HCT116 (cell line): ENCODE measurements around the gene CTBP1. TPM values are rescaled to one million over a fixed set of nuclear protein-coding genes. Genes with fewer than 3 reads are reported as not detected.

ENCODE experiments used
- ATAC-seq: fragments of 200-7000 bp; cut with Tn5 transposase; 2 replicates; pipeline ENCODE4 v1.9.1; 2020; ENCODE audit warnings: mild to moderate bottlenecking, moderate library complexity
- BruUV-seq: library from RNA; stranded (reverse); fragments of 400-500 nt; replicated peaks from 2 replicates; lab custom pipeline; 2021; lab: Mats Ljungman, UMichigan
- CTCF ChIA-PET: fragments of 300-600 bp; sonication (Branson Sonifier 250); formaldehyde crosslinking; loops from one replicate; lab custom pipeline; 2021; ENCODE audit warnings: antibody characterized with exemption; lab: Charles Lee
- POLR2A ChIA-PET: fragments of 300-600, 350-600 bp; sonication (Branson Sonifier 250); formaldehyde crosslinking; loops from one replicate; lab custom pipeline; 2021; ENCODE audit warnings: antibody characterized with exemption; lab: Charles Lee
- RAD21 ChIA-PET, 2 experiments: fragments of 300-600 bp; sonication (Branson Sonifier 250); formaldehyde crosslinking; loops; one replicate each; lab custom pipeline; 2023; ENCODE audit warnings: low total read pairs in 2 of 2; ENCODE audit not compliant: uncharacterized antibody in 2 of 2, unreplicated experiment in 2 of 2, low non-redundant PET in 1 of 2; lab: Charles Lee
- DNase-seq: peaks from one replicate; pipeline ENCODE4 v3.0.0-alpha.2; 2010; ENCODE audit warnings: low read depth, low spot score
- H2AFZ ChIP-seq: fragments of 200-600 bp; shearing (Covaris generic), sonication (generic); 2 replicates; pipeline ENCODE4 v1.6.1; 2017; ENCODE audit warnings: low read depth, mixed run types, mixed read lengths, antibody characterized with exemption, low read length; ENCODE audit not compliant: poor library complexity, severe bottlenecking
- H3K27ac ChIP-seq: 2 replicates; pipeline ENCODE4 v1.5.1; 2012; ENCODE audit warnings: low read depth, low read length
- H3K27me3 ChIP-seq: fragments of 200-600 bp; sonication (generic); 2 replicates; pipeline ENCODE4 v1.6.1; 2016; ENCODE audit warnings: mixed run types, low read length, mixed read lengths; ENCODE audit not compliant: insufficient read depth
- H3K36me3 ChIP-seq, 2 experiments: fragments of 200-500 bp in 1 of 2; fragments of 200-600 bp in 1 of 2; sonication (Bioruptor generic) in 1 of 2; sonication (generic) in 1 of 2; 2 replicates each; pipeline versions ENCODE4 v1.5.1 to v1.6.1; 2014 to 2016; ENCODE audit warnings: low read length in 2 of 2, inconsistent platforms in 1 of 2, mixed read lengths in 1 of 2, mixed run types in 1 of 2; ENCODE audit not compliant: insufficient read depth in 2 of 2, control insufficient read depth in 1 of 2
- H3K4me1 ChIP-seq, 2 experiments: fragments of 200-600 bp in 1 of 2; sonication (generic) in 1 of 2; 2 replicates each; pipeline versions ENCODE4 v1.5.1 to v1.6.1; 2012 to 2017; ENCODE audit warnings: low read length in 2 of 2, inconsistent platforms in 1 of 2, mild to moderate bottlenecking in 1 of 2, mixed read lengths in 1 of 2, mixed run types in 1 of 2, moderate library complexity in 1 of 2; ENCODE audit not compliant: insufficient read depth in 2 of 2, control insufficient read depth in 1 of 2
- H3K4me2 ChIP-seq: fragments of 200-600 bp; sonication (generic); 2 replicates; pipeline ENCODE4 v1.6.1; 2017; ENCODE audit warnings: mixed run types, low read length, mixed read lengths
- H3K4me3 ChIP-seq, 2 experiments: fragments of 200-600 bp in 1 of 2; sonication (generic) in 1 of 2; replicated peaks in 1 of 2; 2 replicates each; pipeline ENCODE4 v1.5.1; 2011 to 2016; ENCODE audit warnings: low read length in 2 of 2, control low read depth in 1 of 2, low read depth in 1 of 2, mild to moderate bottlenecking in 1 of 2, mixed read lengths in 1 of 2, mixed run types in 1 of 2
- H3K79me2 ChIP-seq: fragments of 200-600 bp; sonication (generic); 2 replicates; pipeline ENCODE4 v1.6.1; 2017; ENCODE audit warnings: mild to moderate bottlenecking, mixed run types, low read length, moderate library complexity, mixed read lengths; ENCODE audit not compliant: insufficient read depth
- H3K9ac ChIP-seq: fragments of 200-600 bp; sonication (generic); 2 replicates; pipeline ENCODE4 v1.6.1; 2016; ENCODE audit warnings: low read length, mixed read lengths
- H3K9me2 ChIP-seq: fragments of 200-600 bp; sonication (generic), shearing (Covaris generic); 2 replicates; pipeline ENCODE4 v1.6.1; 2017; ENCODE audit warnings: mixed run types, mild to moderate bottlenecking, moderate library complexity; ENCODE audit not compliant: insufficient read depth
- H3K9me3 ChIP-seq, 2 experiments: fragments of 200-500 bp in 1 of 2; fragments of 200-600 bp in 1 of 2; sonication (Bioruptor generic) in 1 of 2; sonication (generic) in 1 of 2; 2 replicates each; pipeline ENCODE4 v1.6.1; 2014 to 2017; ENCODE audit warnings: low read length in 2 of 2, mixed read lengths in 2 of 2, inconsistent platforms in 1 of 2, low read depth in 1 of 2, mild to moderate bottlenecking in 1 of 2, mixed run types in 1 of 2, moderate library complexity in 1 of 2; ENCODE audit not compliant: control insufficient read depth in 1 of 2, insufficient read depth in 1 of 2
- H4K20me1 ChIP-seq: fragments of 200-600 bp; sonication (generic), shearing (Covaris generic); 2 replicates; pipeline ENCODE4 v1.6.1; 2017; ENCODE audit warnings: mixed run types, mild to moderate bottlenecking, moderate library complexity; ENCODE audit not compliant: insufficient read depth
- CBX3 ChIP-seq: IDR thresholded peaks from 2 replicates; pipeline ENCODE4 v1.6.1; 2012; ENCODE audit warnings: low read depth
- CEBPB ChIP-seq: IDR thresholded peaks from 2 replicates; pipeline ENCODE4 v1.6.1; 2012; ENCODE audit warnings: low read depth
- EZH2 ChIP-seq: fragments of 200-600 bp; sonication (generic); IDR thresholded peaks from 2 replicates; pipeline ENCODE4 v1.6.1; 2017; ENCODE audit warnings: antibody characterized with exemption, mixed run types
- EZH2phosphoT487 ChIP-seq: fragments of 200-600 bp; IDR thresholded peaks from 2 replicates; pipeline ENCODE4 v1.6.1; 2018; ENCODE audit warnings: antibody characterized with exemption, borderline replicate concordance
- FOSL1 ChIP-seq: IDR thresholded peaks from 2 replicates; pipeline ENCODE4 v1.6.1; 2012; ENCODE audit warnings: low read depth
- JUND ChIP-seq: IDR thresholded peaks from 2 replicates; pipeline ENCODE4 v1.6.1; 2012
- POLR2A ChIP-seq: IDR thresholded peaks from 2 replicates; pipeline ENCODE4 v1.7.0; 2011; ENCODE audit warnings: borderline replicate concordance; ENCODE audit not compliant: insufficient read depth, insufficient read length; ENCODE audit errors: extremely low read depth
- RAD21 ChIP-seq: IDR thresholded peaks from 2 replicates; pipeline ENCODE4 v1.6.1; 2012; ENCODE audit warnings: low read depth, mild to moderate bottlenecking
- SP1 ChIP-seq: IDR thresholded peaks from 2 replicates; pipeline ENCODE4 v1.6.1; 2012; ENCODE audit warnings: low read depth
- ZFX ChIP-seq: fragments of 450-650 bp; IDR thresholded peaks from 2 replicates; pipeline ENCODE4 v1.6.1; 2017
- intact Hi-C: fragments of 100-400 bp; cut with micrococcal nuclease; formaldehyde crosslinking; loops from 2 replicates; pipeline ENCODE4 v1.10.0; 2022
- total RNA-seq: library from RNA; stranded (reverse); gene quantifications from one replicate; pipeline ENCODE4 v1.2.1, GENCODE V29; 2021; ENCODE audit not compliant: unreplicated experiment
- TF ChIP-seq, protein P1 (sequence below): IDR thresholded peaks from 2 replicates; pipeline ENCODE4 v1.6.1; 2012

CTBP1 gene
- total RNA-seq, 1 experiment from 2014 or later, result 175 TPM

- POLR2A ChIA-PET, result interaction anchor here (0.6 kb wide), 1 partner anchor 142 kb away, joined by 7 read pairs; no protein-coding TSS in a partner anchor
Measured at GRCh38 chr4:1203026-1203616, 45.8 kb downstream of the CTBP1 start.

DNA sequence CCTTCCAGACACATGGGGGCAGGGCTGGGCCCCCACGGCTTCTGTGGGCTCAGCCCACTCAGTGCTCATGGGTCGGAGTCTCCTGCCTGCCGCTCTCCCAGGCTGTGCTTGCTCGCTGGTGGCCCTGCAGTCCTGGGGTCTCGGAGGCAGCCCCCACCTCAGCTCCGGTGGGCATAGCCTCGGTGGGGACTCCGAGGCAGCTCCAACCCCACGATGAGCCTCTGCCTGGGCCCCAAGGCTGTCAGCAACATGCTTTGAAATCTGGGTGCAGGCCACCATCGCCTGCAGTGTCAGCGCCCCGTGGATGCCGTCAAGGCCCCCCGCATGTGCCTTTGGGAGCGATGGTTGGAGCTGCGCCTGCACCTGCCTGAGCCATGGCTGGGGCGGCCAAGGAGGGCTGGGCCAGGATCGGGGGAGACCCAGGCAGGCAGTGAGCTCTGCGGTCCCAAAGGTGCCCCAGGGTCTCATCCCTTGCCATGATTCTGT lies 46.4 kb downstream of the CTBP1 start:
- Histone ChIP-seq H3K4me3 (no peak overlapping the region), H3K9ac (no peak overlapping the region), H3K36me3 (no peaks in the 10 kb centered on the region), H4K20me1 (no peaks in the 10 kb centered on the region), H2AFZ (no peak overlapping the region), H3K9me2 (no peaks in the 10 kb centered on the region), H3K27ac (no peak overlapping the region), H3K79me2 (no peaks in the 10 kb centered on the region), H3K27me3 (no peaks in the 10 kb centered on the region), H3K9me3 (no peaks in the 10 kb centered on the region), H3K4me2 (no peak overlapping the region), H3K4me1 (no peaks in the 10 kb centered on the region)
- CTCF ChIA-PET, result no interaction called here
- RAD21 ChIA-PET, result no interaction called here
- ATAC-seq (no peak), DNase-seq (no peak)
- intact Hi-C loops, result no loop called here
- BruUV-seq, result no TSS peak
- POLR2A ChIA-PET, result interaction anchor here (0.6 kb wide), 1 partner anchor 143 kb away, joined by 7 read pairs; no protein-coding TSS in a partner anchor
- TF ChIP-seq EZH2phosphoT487 (no peak), POLR2A (no peak), RAD21 (no peak), FOSL1 (no peak)

More at GRCh38 chr4:1203026-1203616, 45.8 kb downstream of the CTBP1 start:
- no peaks in the 10 kb centered on the region for H3K4me1 ChIP-seq
- H3K27me3 ChIP-seq, result no peaks in the 10 kb centered on the region
- no peak overlapping the region for H3K4me2 ChIP-seq
- no peaks in the 10 kb centered on the region for H3K9me2 ChIP-seq
- no peaks in the 10 kb centered on the region for H3K36me3 ChIP-seq
- no peak for ATAC-seq
- RAD21 ChIA-PET, result no interaction called here
- no peak overlapping the region for H2AFZ ChIP-seq
- H4K20me1 ChIP-seq, result no peaks in the 10 kb centered on the region
- H3K9me3 ChIP-seq, result no peaks in the 10 kb centered on the region
- DNase-seq, result no peak
- CTCF ChIA-PET, result no interaction called here
- H3K27ac ChIP-seq, result no peak overlapping the region
- TF ChIP-seq, protein P1, sequence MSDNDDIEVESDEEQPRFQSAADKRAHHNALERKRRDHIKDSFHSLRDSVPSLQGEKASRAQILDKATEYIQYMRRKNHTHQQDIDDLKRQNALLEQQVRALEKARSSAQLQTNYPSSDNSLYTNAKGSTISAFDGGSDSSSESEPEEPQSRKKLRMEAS, result no peak
- TF ChIP-seq CBX3, result no peak
- TF ChIP-seq SP1, result no peak
- TF ChIP-seq CEBPB, result no peak
- TF ChIP-seq JUND, result no peak
- TF ChIP-seq RAD21, result no peak
- no peak for TF ChIP-seq EZH2
- no peak for TF ChIP-seq EZH2phosphoT487
- TF ChIP-seq ZFX, result no peak
- no peak for TF ChIP-seq POLR2A
- intact Hi-C loops, result no loop called here
- H3K79me2 ChIP-seq, result no peaks in the 10 kb centered on the region
- H3K4me3 ChIP-seq, result no peak overlapping the region
- H3K9ac ChIP-seq, result no peak overlapping the region
- BruUV-seq, result no TSS peak
